Ishikawa (cell line): ENCODE results near the gene KIF22.
A peak's percentile ranks its signal among the peaks of the same experiment; 100 is the strongest.

Experiments
- CEBPB ChIP-seq: IDR thresholded peaks from 2 replicates; pipeline ENCODE4 v1.6.1; 2012
- CREB1 ChIP-seq: IDR thresholded peaks from 2 replicates; pipeline ENCODE4 v1.6.1; 2012; ENCODE audit warnings: low read depth
- EGR1 ChIP-seq: IDR thresholded peaks from 2 replicates; pipeline ENCODE4 v1.6.1; 2012
- EP300 ChIP-seq: IDR thresholded peaks from 2 replicates; pipeline ENCODE4 v1.6.1; 2012; ENCODE audit warnings: borderline replicate concordance
- FOXM1 ChIP-seq: IDR thresholded peaks from 2 replicates; pipeline ENCODE4 v1.6.1; 2012; ENCODE audit warnings: low read depth, borderline replicate concordance
- NFIC ChIP-seq: IDR thresholded peaks from 2 replicates; pipeline ENCODE4 v1.6.1; 2012
- RAD21 ChIP-seq: IDR thresholded peaks from 2 replicates; pipeline ENCODE4 v1.6.1; 2012; ENCODE audit warnings: low read depth
- TAF1 ChIP-seq: IDR thresholded peaks from 2 replicates; pipeline ENCODE4 v1.6.1; 2012; ENCODE audit warnings: low read depth, mild to moderate bottlenecking
- TCF12 ChIP-seq: IDR thresholded peaks from 2 replicates; pipeline ENCODE4 v1.6.1; 2012; ENCODE audit warnings: low read depth
- TEAD4 ChIP-seq: IDR thresholded peaks from 2 replicates; pipeline ENCODE4 v1.6.1; 2012
- YY1 ChIP-seq: IDR thresholded peaks from 2 replicates; pipeline ENCODE4 v1.6.1; 2012; ENCODE audit warnings: low read depth
- ZBTB7A ChIP-seq: IDR thresholded peaks from 2 replicates; pipeline ENCODE4 v1.6.1; 2012; ENCODE audit warnings: low read depth
- TF ChIP-seq, protein P1 (sequence below): IDR thresholded peaks from 2 replicates; pipeline ENCODE4 v1.6.1; 2012
- TF ChIP-seq, protein P2 (sequence below): IDR thresholded peaks from 2 replicates; pipeline ENCODE4 v1.6.1; 2012
- TF ChIP-seq, protein P3 (sequence below): IDR thresholded peaks from 2 replicates; pipeline ENCODE4 v1.6.1; 2012; ENCODE audit warnings: low read depth, mild to moderate bottlenecking

The KIF22 gene

DNA sequence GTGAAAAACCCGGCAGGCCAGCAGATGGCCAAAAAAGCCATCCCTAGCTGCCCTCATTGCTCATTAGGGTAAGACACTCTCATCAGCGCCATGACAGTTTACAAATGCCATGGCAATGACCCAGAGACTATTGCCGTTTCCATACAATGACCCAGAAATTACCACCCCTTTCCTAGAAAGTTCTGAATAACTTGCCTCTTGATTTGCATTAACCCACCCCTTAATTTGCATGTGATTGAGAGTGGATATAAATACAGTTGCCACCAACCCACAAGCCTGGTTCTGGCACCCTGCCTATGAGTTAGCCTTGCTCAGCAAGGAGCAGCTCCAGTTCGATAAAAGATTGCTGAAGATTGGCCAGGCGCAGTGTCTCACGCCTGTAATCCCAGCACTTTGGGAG, 28.7 kb upstream of the KIF22 start:
- TF ChIP-seq TAF1 (no peak), YY1 (0 out of 2 replicates have a peak, but pooled peaks have one; percentile 35)
- TF ChIP-seq, protein P1, sequence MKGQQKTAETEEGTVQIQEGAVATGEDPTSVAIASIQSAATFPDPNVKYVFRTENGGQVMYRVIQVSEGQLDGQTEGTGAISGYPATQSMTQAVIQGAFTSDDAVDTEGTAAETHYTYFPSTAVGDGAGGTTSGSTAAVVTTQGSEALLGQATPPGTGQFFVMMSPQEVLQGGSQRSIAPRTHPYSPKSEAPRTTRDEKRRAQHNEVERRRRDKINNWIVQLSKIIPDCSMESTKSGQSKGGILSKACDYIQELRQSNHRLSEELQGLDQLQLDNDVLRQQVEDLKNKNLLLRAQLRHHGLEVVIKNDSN, result no peak

DNA sequence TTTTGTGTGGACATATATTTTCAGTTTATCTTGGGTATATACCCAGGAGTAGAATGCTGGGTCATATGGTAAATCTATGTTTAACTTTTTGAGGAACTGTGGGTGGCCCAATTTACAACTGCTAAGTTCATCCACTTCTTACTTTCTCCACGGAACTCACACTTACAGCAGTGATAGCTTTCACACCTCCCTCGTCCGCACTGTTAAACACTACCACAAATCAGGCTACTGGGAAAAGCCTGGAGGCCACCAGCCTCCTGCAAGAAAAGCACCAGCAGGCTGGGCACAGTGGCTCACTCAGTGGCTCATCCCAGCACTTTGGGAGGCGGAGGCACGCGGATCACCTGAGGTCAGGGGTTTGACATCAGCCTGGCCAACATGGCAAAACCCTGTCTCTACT, 27.2 kb upstream of the KIF22 start:
- TF ChIP-seq TCF12, result no peak
- no peak for TF ChIP-seq RAD21
- no peak for TF ChIP-seq EP300
- TF ChIP-seq, protein P1, result no peak
- no peak for TF ChIP-seq NFIC
- TF ChIP-seq YY1, result no peak
- TF ChIP-seq, protein P2, sequence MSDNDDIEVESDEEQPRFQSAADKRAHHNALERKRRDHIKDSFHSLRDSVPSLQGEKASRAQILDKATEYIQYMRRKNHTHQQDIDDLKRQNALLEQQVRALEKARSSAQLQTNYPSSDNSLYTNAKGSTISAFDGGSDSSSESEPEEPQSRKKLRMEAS, result no peak

DNA sequence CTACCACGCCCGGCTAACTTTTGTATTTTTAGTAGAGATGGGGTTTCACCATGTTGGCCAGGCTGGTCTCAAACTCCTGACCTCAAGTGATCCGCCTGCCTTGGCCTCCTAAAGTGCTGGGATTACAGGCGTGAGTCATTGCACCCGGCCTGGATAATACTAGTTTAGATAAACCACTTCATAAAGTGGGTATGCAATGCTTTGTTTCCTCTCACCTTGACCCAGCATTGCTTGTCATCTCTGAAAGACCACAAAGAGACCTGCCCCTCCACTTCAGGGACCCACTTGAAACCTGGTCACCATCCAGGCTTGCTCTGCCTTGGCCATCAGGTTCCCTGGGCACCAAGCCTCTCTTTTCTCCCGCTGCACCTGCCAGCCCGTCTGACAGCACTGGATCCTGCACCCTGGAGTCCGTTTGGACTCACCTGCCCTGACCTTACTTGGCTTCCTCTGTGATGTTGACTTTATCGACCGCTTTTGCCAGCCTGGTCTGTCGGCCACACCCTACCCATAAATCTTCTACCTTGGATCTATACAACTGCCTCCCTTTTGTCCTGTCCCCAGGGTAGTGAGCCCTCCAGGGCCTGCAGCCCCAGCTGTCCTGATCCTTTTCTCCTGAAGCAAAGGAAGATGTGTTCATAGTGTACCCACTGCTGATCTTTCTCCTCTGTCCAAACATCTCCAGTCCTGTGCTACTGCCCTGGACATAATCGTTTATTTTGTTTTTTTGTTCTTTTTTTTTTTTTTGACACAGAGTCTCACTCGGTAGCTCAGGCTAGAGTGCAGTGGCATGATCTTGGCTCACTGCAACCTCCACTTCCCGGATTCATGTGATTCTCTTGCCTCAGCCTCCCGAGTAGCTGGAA, 25.2 kb upstream of the KIF22 start:
- TF ChIP-seq TCF12, result peak; percentile 17; the same call in 1 of the 2 replicates
- TF ChIP-seq CREB1, result no peak
- TF ChIP-seq NFIC, result peak; percentile 36; the same call in 1 of the 2 replicates

DNA sequence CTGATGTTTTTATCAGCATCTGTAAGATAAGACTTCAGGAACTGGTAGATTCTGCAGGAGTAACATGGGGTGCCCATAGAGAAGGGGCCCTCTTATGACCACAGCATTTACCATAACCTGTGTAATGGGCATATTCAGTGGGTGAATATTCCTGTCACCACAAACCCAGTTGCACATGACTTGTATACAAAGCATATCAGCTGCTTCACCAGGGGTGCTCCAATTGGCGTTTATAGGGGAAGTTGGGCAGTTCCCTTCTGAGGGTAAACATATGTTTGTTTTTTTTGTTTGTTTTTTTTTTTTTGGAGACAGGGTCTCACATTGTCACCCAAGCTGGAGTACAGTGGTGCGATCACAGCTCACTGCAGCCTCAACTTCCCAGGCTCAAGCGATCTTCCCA, 24.0 kb upstream of the KIF22 start:
- TF ChIP-seq RAD21 (no peak), EGR1 (no peak), CEBPB (no peak), CREB1 (no peak), YY1 (no peak)
- TF ChIP-seq, protein P1, result no peak

DNA sequence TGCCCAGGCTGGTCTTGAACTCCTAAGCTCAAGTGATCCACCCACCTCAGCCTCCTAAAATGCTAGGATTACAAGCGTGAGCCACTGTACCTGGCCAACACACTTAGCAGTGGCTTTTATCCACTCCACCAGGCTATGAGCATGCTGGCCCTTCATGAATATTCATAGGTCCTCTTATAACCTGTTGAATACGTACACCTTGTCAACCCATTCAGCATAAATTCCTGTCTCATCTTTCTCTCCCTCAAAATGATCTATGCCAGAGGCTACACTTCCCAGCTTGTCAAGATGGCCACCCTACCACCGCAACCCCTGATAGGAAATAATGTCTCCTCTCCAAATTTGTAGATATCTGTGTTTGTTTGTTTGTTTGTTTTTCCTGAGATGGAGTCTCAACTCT, 23.5 kb upstream of the KIF22 start:
- TF ChIP-seq, protein P3, sequence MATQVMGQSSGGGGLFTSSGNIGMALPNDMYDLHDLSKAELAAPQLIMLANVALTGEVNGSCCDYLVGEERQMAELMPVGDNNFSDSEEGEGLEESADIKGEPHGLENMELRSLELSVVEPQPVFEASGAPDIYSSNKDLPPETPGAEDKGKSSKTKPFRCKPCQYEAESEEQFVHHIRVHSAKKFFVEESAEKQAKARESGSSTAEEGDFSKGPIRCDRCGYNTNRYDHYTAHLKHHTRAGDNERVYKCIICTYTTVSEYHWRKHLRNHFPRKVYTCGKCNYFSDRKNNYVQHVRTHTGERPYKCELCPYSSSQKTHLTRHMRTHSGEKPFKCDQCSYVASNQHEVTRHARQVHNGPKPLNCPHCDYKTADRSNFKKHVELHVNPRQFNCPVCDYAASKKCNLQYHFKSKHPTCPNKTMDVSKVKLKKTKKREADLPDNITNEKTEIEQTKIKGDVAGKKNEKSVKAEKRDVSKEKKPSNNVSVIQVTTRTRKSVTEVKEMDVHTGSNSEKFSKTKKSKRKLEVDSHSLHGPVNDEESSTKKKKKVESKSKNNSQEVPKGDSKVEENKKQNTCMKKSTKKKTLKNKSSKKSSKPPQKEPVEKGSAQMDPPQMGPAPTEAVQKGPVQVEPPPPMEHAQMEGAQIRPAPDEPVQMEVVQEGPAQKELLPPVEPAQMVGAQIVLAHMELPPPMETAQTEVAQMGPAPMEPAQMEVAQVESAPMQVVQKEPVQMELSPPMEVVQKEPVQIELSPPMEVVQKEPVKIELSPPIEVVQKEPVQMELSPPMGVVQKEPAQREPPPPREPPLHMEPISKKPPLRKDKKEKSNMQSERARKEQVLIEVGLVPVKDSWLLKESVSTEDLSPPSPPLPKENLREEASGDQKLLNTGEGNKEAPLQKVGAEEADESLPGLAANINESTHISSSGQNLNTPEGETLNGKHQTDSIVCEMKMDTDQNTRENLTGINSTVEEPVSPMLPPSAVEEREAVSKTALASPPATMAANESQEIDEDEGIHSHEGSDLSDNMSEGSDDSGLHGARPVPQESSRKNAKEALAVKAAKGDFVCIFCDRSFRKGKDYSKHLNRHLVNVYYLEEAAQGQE, result no peak
- TF ChIP-seq EGR1 (no peak), NFIC (no peak)
- TF ChIP-seq, protein P2, result no peak
- TF ChIP-seq, protein P1, result no peak

DNA sequence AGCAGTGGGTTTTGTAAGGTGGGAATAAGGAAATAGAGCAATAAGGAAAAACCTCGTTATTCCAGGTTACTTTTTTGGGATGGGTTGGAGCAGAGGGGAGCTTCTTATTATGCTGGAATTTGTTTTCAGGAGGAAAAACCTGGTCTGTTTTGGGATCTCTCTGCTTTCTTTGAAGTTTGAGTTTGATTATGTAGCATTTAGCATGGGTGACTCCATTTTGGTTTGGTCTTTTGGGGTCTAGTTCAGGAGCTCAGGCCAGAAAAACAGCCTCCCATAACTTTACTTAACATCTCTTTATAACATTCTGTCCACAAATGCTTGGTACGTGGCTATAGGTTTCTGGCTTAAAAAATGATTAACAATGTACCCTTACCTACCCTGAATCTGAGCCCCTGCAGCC, 21.0 kb upstream of the KIF22 start:
- TF ChIP-seq NFIC, result no peak
- no peak for TF ChIP-seq RAD21
- TF ChIP-seq, protein P1, result no peak
- TF ChIP-seq TEAD4, result no peak
- no peak for TF ChIP-seq TCF12
- TF ChIP-seq, protein P3, result no peak
- TF ChIP-seq ZBTB7A, result no peak
- TF ChIP-seq TAF1, result no peak
- no peak for TF ChIP-seq CEBPB
- TF ChIP-seq FOXM1, result no peak
- TF ChIP-seq EGR1, result no peak
- TF ChIP-seq CREB1, result no peak
- TF ChIP-seq, protein P2, result no peak
- TF ChIP-seq YY1, result no peak
